SK-N-SH treated with all-trans-retinoic acid at 6 μM for 48 hours (cell line): ENCODE measurements around the gene GRID1.

ENCODE experiments used
- ATAC-seq: fragments of 200-7000 bp; cut with Tn5 transposase; 3 replicates; pipeline ENCODE4 v1.9.1; 2020; ENCODE audit warnings: mild to moderate bottlenecking, moderate library complexity
- ARNTL ChIP-seq: fragments of 450-650 bp; formaldehyde crosslinking; IDR thresholded peaks from 2 replicates; pipeline ENCODE4 v1.5.0; 2020; ENCODE audit warnings: low read depth, mild to moderate bottlenecking, moderate library complexity, borderline replicate concordance
- BACH2 ChIP-seq: fragments of 250-450 bp; sonication (Bioruptor Pico); IDR thresholded peaks from 2 replicates; pipeline ENCODE4 v1.9.0; 2021; ENCODE audit warnings: mild to moderate bottlenecking, borderline replicate concordance
- CSDC2 ChIP-seq: fragments of 250-450 bp; sonication (Bioruptor Pico); IDR thresholded peaks from 2 replicates; pipeline ENCODE4 v1.5.0; 2020; ENCODE audit warnings: mild to moderate bottlenecking, moderate library complexity
- ESRRG ChIP-seq: fragments of 250-450 bp; sonication (Bioruptor Pico); IDR thresholded peaks from 2 replicates; pipeline ENCODE4 v1.6.1; 2021; ENCODE audit warnings: mild to moderate bottlenecking
- GLIS3 ChIP-seq: fragments of 250-450 bp; sonication (Bioruptor Pico); IDR thresholded peaks from 2 replicates; pipeline ENCODE4 v1.5.0; 2020; ENCODE audit warnings: mild to moderate bottlenecking, moderate library complexity
- OSR1 ChIP-seq: fragments of 250-450 bp; sonication (Bioruptor Pico); IDR thresholded peaks from 2 replicates; pipeline ENCODE4 v1.8.0; 2022; ENCODE audit warnings: moderate library complexity, mild to moderate bottlenecking, inconsistent platforms
- PATZ1 ChIP-seq: fragments of 250-450 bp; sonication (Bioruptor Pico); IDR thresholded peaks from 2 replicates; pipeline ENCODE4 v1.8.0; 2020; ENCODE audit warnings: mild to moderate bottlenecking, moderate library complexity, borderline replicate concordance
- POU6F1 ChIP-seq: fragments of 250-450 bp; sonication (Bioruptor Pico); IDR thresholded peaks from 2 replicates; pipeline ENCODE4 v1.8.0; 2021; ENCODE audit warnings: low read depth, mild to moderate bottlenecking, moderate library complexity, borderline replicate concordance
- PPARA ChIP-seq: fragments of 250-450 bp; sonication (Bioruptor Pico); IDR thresholded peaks from 2 replicates; pipeline ENCODE4 v1.5.0; 2020; ENCODE audit warnings: mild to moderate bottlenecking, borderline replicate concordance
- RARB ChIP-seq: fragments of 250-450 bp; sonication (Bioruptor Pico); IDR thresholded peaks from 2 replicates; pipeline ENCODE4 v1.8.0; 2021; ENCODE audit warnings: mild to moderate bottlenecking, moderate library complexity
- TOX ChIP-seq: fragments of 250-450 bp; sonication (Bioruptor Pico); IDR thresholded peaks from 2 replicates; pipeline ENCODE4 v1.8.0; 2021; ENCODE audit warnings: mild to moderate bottlenecking, moderate library complexity, borderline replicate concordance
- ZC3H10 ChIP-seq: fragments of 250-450 bp; sonication (Bioruptor Pico); IDR thresholded peaks from 2 replicates; pipeline ENCODE4 v1.5.1; 2021; ENCODE audit warnings: mild to moderate bottlenecking, moderate library complexity
- ZFP3 ChIP-seq: fragments of 250-450 bp; sonication (Bioruptor Pico); IDR thresholded peaks from 2 replicates; pipeline ENCODE4 v1.5.0; 2020; ENCODE audit warnings: mild to moderate bottlenecking, moderate library complexity
- ZFP30 ChIP-seq: fragments of 450-650 bp; formaldehyde crosslinking; IDR thresholded peaks from 2 replicates; pipeline ENCODE4 v1.5.0; 2022; ENCODE audit warnings: mild to moderate bottlenecking, moderate library complexity
- ZNF565 ChIP-seq: fragments of 450-650 bp; formaldehyde crosslinking; conservative IDR thresholded peaks from 2 replicates; pipeline ENCODE4 v1.5.0; 2020; ENCODE audit warnings: low read depth, mild to moderate bottlenecking, moderate library complexity
- ZNF70 ChIP-seq: fragments of 450-650 bp; formaldehyde crosslinking; IDR thresholded peaks from 2 replicates; pipeline ENCODE4 v1.5.0; 2020; ENCODE audit warnings: mild to moderate bottlenecking, moderate library complexity
- ZNF8 ChIP-seq: fragments of 450-650 bp; formaldehyde crosslinking; IDR thresholded peaks from 2 replicates; pipeline ENCODE4 v1.5.0; 2020; ENCODE audit warnings: mild to moderate bottlenecking, moderate library complexity
- TF ChIP-seq, protein P1 (sequence below): fragments of 250-450 bp; sonication (Bioruptor Pico); IDR thresholded peaks from 2 replicates; pipeline ENCODE4 v1.5.1; 2021; ENCODE audit warnings: mild to moderate bottlenecking, moderate library complexity
- TF ChIP-seq, protein P2 (sequence below): fragments of 250-450 bp; sonication (Bioruptor Pico); IDR thresholded peaks from 2 replicates; pipeline ENCODE4 v1.5.1; 2020; ENCODE audit warnings: low read depth, mild to moderate bottlenecking, moderate library complexity
- TF ChIP-seq, protein P3 (sequence below): fragments of 250-450 bp; sonication (Bioruptor Pico); IDR thresholded peaks from 2 replicates; pipeline ENCODE4 v1.5.0; 2020; ENCODE audit warnings: mild to moderate bottlenecking, moderate library complexity

Gene GRID1

GRCh38 chr10:86060386-86061277, 306.0 kb downstream of the GRID1 start:
- TF ChIP-seq, protein P1, sequence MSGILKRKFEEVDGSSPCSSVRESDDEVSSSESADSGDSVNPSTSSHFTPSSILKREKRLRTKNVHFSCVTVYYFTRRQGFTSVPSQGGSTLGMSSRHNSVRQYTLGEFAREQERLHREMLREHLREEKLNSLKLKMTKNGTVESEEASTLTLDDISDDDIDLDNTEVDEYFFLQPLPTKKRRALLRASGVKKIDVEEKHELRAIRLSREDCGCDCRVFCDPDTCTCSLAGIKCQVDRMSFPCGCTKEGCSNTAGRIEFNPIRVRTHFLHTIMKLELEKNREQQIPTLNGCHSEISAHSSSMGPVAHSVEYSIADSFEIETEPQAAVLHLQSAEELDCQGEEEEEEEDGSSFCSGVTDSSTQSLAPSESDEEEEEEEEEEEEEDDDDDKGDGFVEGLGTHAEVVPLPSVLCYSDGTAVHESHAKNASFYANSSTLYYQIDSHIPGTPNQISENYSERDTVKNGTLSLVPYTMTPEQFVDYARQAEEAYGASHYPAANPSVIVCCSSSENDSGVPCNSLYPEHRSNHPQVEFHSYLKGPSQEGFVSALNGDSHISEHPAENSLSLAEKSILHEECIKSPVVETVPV, result no peak
- no peak for TF ChIP-seq PPARA (CRISPR knock-in tag)
- no peak for TF ChIP-seq POU6F1 (CRISPR knock-in tag)
- TF ChIP-seq ZFP30, result no peak
- no peak for ATAC-seq

GRCh38 chr10:86059892-86060291, 306.7 kb downstream of the GRID1 start:
- TF ChIP-seq ESRRG (CRISPR knock-in tag) (no peak), ZC3H10 (CRISPR knock-in tag) (no peak), BACH2 (no peak), ZNF565 (no peak), PPARA (CRISPR knock-in tag) (no peak), ZFP3 (no peak), CSDC2 (CRISPR knock-in tag) (no peak), ZFP30 (no peak), TOX (CRISPR knock-in tag) (no peak), POU6F1 (CRISPR knock-in tag) (no peak), ZNF70 (no peak), GLIS3 (no peak), RARB (CRISPR knock-in tag) (no peak), ARNTL (CRISPR knock-in tag) (no peak), ZNF8 (CRISPR knock-in tag) (no peak), PATZ1 (CRISPR knock-in tag) (no peak), OSR1 (CRISPR knock-in tag) (no peak)
- TF ChIP-seq, protein P2, sequence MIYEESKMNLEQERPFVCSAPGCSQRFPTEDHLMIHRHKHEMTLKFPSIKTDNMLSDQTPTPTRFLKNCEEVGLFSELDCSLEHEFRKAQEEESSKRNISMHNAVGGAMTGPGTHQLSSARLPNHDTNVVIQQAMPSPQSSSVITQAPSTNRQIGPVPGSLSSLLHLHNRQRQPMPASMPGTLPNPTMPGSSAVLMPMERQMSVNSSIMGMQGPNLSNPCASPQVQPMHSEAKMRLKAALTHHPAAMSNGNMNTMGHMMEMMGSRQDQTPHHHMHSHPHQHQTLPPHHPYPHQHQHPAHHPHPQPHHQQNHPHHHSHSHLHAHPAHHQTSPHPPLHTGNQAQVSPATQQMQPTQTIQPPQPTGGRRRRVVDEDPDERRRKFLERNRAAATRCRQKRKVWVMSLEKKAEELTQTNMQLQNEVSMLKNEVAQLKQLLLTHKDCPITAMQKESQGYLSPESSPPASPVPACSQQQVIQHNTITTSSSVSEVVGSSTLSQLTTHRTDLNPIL (CRISPR knock-in tag), result no peak
- TF ChIP-seq, protein P1, result no peak
- TF ChIP-seq, protein P3, sequence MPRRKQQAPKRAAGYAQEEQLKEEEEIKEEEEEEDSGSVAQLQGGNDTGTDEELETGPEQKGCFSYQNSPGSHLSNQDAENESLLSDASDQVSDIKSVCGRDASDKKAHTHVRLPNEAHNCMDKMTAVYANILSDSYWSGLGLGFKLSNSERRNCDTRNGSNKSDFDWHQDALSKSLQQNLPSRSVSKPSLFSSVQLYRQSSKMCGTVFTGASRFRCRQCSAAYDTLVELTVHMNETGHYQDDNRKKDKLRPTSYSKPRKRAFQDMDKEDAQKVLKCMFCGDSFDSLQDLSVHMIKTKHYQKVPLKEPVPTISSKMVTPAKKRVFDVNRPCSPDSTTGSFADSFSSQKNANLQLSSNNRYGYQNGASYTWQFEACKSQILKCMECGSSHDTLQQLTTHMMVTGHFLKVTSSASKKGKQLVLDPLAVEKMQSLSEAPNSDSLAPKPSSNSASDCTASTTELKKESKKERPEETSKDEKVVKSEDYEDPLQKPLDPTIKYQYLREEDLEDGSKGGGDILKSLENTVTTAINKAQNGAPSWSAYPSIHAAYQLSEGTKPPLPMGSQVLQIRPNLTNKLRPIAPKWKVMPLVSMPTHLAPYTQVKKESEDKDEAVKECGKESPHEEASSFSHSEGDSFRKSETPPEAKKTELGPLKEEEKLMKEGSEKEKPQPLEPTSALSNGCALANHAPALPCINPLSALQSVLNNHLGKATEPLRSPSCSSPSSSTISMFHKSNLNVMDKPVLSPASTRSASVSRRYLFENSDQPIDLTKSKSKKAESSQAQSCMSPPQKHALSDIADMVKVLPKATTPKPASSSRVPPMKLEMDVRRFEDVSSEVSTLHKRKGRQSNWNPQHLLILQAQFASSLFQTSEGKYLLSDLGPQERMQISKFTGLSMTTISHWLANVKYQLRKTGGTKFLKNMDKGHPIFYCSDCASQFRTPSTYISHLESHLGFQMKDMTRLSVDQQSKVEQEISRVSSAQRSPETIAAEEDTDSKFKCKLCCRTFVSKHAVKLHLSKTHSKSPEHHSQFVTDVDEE (CRISPR knock-in tag), result no peak
- ATAC-seq, result no peak
